Stromal cell of bone marrow (primary cell): ENCODE data around the gene ATG2A.
A peak's percentile ranks its signal among the peaks of the same experiment; 100 is the strongest.
"Not testable (repeated sequence)": the region's sequence is repeated elsewhere in the genome, so short reads cannot be mapped to it uniquely, and the experiment has no call there.

Source experiments
- DNase-seq: peaks from one replicate; pipeline ENCODE4 v3.0.0-alpha.2; 2012; ENCODE audit warnings: low read depth

The ATG2A gene

GRCh38 chr11:64854534-64855502, 62.2 kb downstream of the ATG2A start:
- DNase-seq, result peak; percentile 88

- DNase-seq, result no peak
Observed at GRCh38 chr11:64854157-64854533, 62.9 kb downstream of the ATG2A start.

- DNase-seq, result no peak
Observed at GRCh38 chr11:64853709-64854108, 63.3 kb downstream of the ATG2A start.

- no peak for DNase-seq
Observed at GRCh38 chr11:64852804-64853509, 64.1 kb downstream of the ATG2A start.

GRCh38 chr11:64851831-64852351, 65.1 kb downstream of the ATG2A start:
- DNase-seq, result no peak

- DNase-seq, result no peak
Observed at GRCh38 chr11:64850979-64851567, 65.9 kb downstream of the ATG2A start.

GRCh38 chr11:64849598-64850356, 67.2 kb downstream of the ATG2A start:
- no peak for DNase-seq

- no peak for DNase-seq
Observed at GRCh38 chr11:64848826-64849597, 68.0 kb downstream of the ATG2A start.

GRCh38 chr11:64848214-64848825, 68.7 kb downstream of the ATG2A start:
- DNase-seq, result no peak

GRCh38 chr11:64846998-64847666, 69.9 kb downstream of the ATG2A start:
- peak; percentile 74 for DNase-seq

GRCh38 chr11:64845776-64846129, 71.3 kb downstream of the ATG2A start:
- DNase-seq, result not testable (repeated sequence)

GRCh38 chr11:64845129-64845775, 71.8 kb downstream of the ATG2A start:
- no peak for DNase-seq
